Endothelial cell of umbilical vein (primary cell): ENCODE results near the gene RAB12.

Experiments
- POLR2AphosphoS5 ChIP-seq: IDR thresholded peaks from 2 replicates; pipeline ENCODE4 v1.6.1; 2012; ENCODE audit warnings: low read depth, mild to moderate bottlenecking, control low read depth, low read length, moderate library complexity; ENCODE audit not compliant: insufficient read depth
- TF ChIP-seq, protein P1 (sequence below), 2 donors: IDR thresholded peaks; 1 replicate in 1 of 2; 2 replicates in 1 of 2; pipeline ENCODE4 v1.5.1; 2011; ENCODE audit warnings: low read length in 2 of 2, mild to moderate bottlenecking in 2 of 2, moderate library complexity in 2 of 2, control low read depth in 1 of 2, inconsistent platforms in 1 of 2, low read depth in 1 of 2; ENCODE audit not compliant: insufficient read depth in 1 of 2; ENCODE audit errors: extremely low read depth in 1 of 2

DNA sequence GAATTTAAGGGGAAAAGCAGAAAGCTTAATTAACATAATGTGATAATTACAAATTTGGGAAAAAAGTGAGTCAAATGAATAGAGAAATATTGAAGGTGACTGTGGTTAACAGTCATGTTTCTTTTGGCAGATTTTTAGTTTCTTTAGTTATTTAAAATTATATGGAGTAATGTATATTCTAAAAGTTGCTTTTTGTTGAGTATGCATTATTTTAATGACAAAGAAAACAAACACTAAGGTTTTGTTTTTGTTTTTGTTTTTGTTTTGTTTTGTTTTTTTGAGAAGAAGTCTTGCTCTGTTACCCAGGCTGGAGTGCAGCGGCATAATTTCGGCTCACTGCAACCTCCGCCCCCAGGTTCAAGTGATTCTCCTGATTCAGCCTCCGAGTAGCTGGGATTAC, 65.8 kb downstream of the RAB12 start:
- TF ChIP-seq, protein P1, sequence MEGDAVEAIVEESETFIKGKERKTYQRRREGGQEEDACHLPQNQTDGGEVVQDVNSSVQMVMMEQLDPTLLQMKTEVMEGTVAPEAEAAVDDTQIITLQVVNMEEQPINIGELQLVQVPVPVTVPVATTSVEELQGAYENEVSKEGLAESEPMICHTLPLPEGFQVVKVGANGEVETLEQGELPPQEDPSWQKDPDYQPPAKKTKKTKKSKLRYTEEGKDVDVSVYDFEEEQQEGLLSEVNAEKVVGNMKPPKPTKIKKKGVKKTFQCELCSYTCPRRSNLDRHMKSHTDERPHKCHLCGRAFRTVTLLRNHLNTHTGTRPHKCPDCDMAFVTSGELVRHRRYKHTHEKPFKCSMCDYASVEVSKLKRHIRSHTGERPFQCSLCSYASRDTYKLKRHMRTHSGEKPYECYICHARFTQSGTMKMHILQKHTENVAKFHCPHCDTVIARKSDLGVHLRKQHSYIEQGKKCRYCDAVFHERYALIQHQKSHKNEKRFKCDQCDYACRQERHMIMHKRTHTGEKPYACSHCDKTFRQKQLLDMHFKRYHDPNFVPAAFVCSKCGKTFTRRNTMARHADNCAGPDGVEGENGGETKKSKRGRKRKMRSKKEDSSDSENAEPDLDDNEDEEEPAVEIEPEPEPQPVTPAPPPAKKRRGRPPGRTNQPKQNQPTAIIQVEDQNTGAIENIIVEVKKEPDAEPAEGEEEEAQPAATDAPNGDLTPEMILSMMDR (IDR thresholded peaks at IDR 0.05; ENCODE audit: extremely low read depth in 1 of 2, insufficient read depth in 1 of 2, low read depth in 1 of 2, low read length in 2 of 2): no peak
- no peak for TF ChIP-seq POLR2AphosphoS5
